GM19395 (cell line): ENCODE data around the gene SERPINA3.

Experiments
- ATAC-seq: cut with Tn5 transposase; IDR thresholded peaks from one replicate; pipeline ENCODE4 v1.9.1; 2021; ENCODE audit warnings: mild to moderate bottlenecking, moderate library complexity; ENCODE audit not compliant: unreplicated experiment

Gene SERPINA3

GRCh38 chr14:94612580-94613554 is 676 bp downstream of the SERPINA3 start:
- ATAC-seq, result no peak

- no peak for ATAC-seq
These were observed 1.8 kb downstream of the SERPINA3 start for GRCh38 chr14:94613720-94614644.

GRCh38 chr14:94614802-94615201 is 2.6 kb downstream of the SERPINA3 start:
- ATAC-seq, result no peak

- ATAC-seq, result no peak
These were observed 3.1 kb downstream of the SERPINA3 start for GRCh38 chr14:94615254-94615653.

- ATAC-seq, result no peak
These were observed 3.8 kb downstream of the SERPINA3 start for GRCh38 chr14:94615823-94616570.

GRCh38 chr14:94617366-94617941 is 5.3 kb downstream of the SERPINA3 start:
- ATAC-seq, result no peak

GRCh38 chr14:94617988-94618822 is 6.0 kb downstream of the SERPINA3 start:
- ATAC-seq, result no peak

GRCh38 chr14:94619297-94619696 is 7.1 kb downstream of the SERPINA3 start:
- no peak for ATAC-seq

GRCh38 chr14:94620597-94620996 is 8.4 kb downstream of the SERPINA3 start:
- no peak for ATAC-seq

GRCh38 chr14:94621358-94622134 is 9.4 kb downstream of the SERPINA3 start:
- no peak for ATAC-seq

GRCh38 chr14:94622653-94623421 is 10.6 kb downstream of the SERPINA3 start:
- no peak for ATAC-seq

- ATAC-seq, result no peak
These were observed 11.2 kb downstream of the SERPINA3 start for GRCh38 chr14:94623422-94623809.

- ATAC-seq, result no peak
These were observed 11.8 kb downstream of the SERPINA3 start for GRCh38 chr14:94623856-94624499.

- ATAC-seq, result no peak
These were observed 12.6 kb downstream of the SERPINA3 start for GRCh38 chr14:94624537-94625352.

- no peak for ATAC-seq
These were observed 13.1 kb downstream of the SERPINA3 start for GRCh38 chr14:94625353-94625635.

GRCh38 chr14:94628578-94628977 is 16.4 kb downstream of the SERPINA3 start:
- ATAC-seq, result no peak

- ATAC-seq, result no peak
These were observed 18.2 kb downstream of the SERPINA3 start for GRCh38 chr14:94630396-94630795.
